ENCODE results near the gene XXYLT1.

XXYLT1 gene

DNA sequence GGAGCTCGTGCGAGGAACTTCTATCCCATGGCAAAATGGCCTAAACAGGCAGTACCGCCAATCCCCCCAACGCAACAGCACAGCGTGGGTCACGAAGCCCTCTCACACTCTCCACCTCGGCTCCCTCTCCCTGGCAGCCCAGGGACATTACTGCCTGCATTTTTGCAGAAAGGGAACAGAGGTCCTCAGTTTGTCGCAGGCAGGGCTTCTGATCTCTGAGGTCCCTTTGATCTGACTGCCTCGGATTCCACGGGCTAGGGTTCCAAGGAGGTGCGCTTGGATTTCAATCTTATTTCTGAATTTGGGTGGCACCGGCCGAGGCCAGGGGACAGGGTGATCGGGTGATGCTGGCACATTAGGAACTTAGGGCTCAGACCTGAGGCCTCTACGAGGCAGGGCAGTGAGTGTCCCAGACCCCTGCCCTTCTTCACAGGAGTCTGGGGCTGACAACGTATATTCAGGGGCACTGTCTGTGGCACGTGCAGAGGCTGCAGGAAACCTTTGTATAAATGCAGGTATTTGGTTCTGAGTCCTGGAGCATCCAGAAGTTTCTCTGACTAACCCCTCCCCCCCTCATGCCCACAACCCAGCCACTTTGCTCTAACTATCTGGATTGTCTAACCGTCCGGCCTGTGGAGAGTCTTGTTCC lies 197.9 kb downstream of the XXYLT1 start:
- DNase-seq: no peak

DNA sequence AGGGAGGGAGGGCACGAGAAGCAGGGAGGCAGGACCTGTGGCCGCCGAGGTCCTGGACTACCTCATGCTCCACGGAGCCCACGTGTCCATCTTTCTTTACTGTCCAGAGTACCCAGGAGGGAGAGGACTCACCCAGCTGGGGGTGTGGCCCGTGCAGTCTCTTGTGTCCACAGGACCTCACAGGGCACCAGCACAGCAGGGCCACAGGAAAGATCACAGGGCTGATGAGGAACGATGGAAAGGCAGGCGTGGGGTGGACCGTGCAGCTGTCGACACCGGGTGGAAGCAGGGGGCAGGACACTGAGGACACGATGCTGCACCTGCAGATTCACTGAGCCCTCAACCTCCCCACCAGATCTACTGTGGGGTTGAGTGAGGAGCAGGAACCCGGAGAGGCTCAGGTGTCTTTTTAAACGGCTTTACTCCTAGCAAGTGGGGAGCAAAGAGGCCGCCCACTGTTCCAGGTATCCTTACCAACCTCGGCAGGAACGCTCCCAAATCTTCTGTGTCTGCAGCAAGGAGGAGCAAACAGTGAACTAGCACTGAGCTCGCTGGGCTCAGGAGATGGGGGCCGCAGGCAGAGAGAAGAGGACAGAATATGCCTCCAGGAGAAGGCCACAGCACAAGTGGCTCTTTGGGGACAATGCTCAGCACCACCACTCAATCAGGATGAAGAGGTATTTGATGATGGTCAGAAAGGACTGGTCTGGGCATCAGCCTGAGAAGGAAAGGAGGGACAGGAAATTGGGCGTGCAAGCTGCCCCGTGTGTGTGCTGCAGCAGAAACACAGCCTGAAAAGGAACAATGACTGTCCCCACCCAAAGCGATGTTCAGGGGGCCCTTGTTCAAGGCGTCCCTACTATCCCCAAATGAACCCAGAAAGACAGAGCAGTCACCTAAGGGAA lies 198.8 kb downstream of the XXYLT1 start:
- DNase-seq: no peak

DNA sequence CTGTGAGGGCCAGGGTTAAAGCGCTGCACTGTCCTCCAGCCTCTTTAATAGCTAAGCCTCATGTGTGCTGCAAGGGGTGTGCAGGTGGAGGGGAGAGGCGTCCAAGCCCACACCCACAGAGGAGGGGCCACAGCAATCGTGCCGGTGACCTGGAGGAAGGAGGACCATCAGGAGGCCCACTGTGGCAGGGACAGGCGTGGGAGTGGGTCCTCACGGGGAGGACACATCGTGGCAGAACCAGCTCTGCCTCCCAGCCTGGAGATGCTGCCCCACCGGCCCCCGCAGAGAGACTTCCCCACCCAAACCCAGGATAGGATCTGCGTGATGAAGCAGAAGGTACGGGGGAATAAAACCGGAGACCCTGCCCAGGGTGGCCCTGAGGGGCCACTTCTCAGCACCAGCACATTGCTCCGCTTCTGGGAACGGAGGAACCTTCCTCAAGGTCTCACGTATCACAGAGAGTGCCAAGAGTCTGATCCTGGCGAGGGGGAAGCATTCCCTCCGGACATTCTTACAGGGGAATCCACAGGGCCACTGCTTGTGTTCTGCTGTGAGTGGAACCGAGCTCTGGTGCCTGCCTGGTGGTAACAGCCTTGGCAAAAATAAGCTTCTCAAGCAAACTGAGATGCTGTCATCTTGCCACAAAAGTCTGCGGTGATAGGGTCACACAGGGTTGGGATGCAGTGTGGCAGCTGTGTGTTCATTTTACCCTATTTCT lies 199.8 kb downstream of the XXYLT1 start:
- DNase-seq: no peak

GRCh38 chr3:195070336-195070735 lies 200.6 kb downstream of the XXYLT1 start:
- no peak for DNase-seq

- DNase-seq: no peak
Observed at GRCh38 chr3:195069501-195070251, 201.3 kb downstream of the XXYLT1 start.

DNA sequence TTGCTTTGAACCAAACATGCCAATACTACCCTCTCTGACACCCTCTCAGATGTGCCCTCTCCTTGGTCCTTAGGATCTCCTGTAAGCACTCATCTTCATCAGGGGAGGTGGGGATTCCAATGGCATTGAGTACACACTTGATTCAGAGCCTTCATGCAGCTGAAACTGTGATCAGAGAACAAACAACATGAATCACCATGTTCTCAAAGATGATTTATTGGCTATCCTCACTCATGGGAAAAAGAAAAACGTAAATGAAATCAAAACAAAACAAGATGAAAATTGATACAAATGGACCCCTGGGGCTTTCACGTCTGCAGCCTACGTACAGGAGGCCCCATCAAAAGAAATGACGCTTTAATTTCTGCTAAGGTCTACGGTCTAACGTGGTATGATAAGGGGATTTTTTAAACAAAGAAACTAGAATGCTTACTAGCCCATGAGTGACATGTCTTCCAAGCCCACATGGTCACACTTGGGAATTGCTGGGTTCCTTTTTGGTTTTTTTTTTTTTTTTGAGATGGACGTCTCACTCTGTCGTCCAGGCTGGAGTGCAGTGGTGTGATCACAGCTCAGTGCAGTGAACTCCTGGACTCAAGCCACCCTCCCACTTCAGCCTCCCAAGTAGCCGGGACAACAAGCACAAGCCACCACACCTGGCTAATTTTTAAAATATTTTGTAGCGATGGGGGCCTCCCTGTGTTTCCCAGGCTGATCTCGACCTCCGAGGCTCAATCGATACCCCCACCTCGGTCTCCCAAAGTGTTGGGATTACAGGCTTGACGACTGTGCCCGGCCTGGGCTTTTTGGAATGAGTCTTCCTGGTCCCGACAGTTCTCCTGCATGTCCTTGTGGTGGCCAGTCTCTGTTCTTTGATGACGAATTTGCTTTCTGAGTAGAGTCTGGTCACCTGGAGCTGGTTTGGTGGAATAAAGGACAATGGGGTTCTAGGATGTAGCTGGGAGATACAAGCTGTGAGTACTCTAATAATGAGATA lies 202.6 kb downstream of the XXYLT1 start:
- DNase-seq: no peak

GRCh38 chr3:195066441-195066841 lies 204.5 kb downstream of the XXYLT1 start:
- no peak for DNase-seq

DNA sequence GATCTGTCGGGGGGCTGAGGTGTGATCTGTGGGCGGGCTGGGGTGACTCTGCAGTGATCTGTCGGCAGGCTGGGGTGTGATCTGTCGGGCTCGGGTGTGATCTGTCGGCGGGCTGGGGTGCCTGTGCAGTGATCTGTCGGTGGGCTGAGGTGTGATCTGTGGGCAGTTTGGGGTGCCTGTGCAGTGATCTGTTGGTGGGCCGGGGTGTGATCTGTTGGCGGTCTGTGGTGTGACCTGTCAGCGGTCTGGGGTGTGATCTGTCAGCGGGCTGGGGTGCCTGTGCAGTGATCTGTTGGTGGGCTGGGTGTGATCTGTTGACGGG lies 205.1 kb downstream of the XXYLT1 start:
- DNase-seq: no peak

- no peak for DNase-seq
Observed at GRCh38 chr3:195065142-195065863, 205.7 kb downstream of the XXYLT1 start.

DNA sequence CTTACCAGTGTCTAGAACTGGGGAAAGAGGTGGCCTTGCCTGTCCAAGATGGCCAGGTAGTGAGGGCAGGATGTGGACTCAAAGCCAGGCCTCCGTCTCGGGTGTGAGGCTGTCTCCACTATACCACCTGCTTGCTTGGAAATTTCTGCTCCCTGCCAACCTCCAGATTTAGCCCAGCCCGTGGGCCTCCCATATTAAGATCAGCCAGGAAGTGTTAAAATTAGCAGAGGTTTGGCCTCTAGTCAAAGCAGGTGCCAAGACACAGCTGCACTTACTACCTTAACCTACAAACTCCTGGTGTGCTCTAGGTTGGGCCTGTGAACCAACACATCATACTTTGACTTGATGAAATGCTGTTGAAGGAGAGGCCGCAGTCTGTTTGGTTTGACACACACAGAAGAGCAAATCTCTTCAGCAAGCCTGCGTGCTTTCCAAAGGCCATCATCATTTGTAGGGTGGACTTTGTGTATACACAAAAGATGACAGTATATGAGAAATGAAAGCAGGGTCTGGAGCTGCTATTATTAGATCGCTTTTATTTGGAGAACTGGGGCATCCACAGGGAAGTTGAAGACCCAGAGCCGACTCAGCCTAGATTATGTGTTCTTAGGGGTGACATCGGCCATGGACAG lies 206.5 kb downstream of the XXYLT1 start:
- DNase-seq: no peak

DNA sequence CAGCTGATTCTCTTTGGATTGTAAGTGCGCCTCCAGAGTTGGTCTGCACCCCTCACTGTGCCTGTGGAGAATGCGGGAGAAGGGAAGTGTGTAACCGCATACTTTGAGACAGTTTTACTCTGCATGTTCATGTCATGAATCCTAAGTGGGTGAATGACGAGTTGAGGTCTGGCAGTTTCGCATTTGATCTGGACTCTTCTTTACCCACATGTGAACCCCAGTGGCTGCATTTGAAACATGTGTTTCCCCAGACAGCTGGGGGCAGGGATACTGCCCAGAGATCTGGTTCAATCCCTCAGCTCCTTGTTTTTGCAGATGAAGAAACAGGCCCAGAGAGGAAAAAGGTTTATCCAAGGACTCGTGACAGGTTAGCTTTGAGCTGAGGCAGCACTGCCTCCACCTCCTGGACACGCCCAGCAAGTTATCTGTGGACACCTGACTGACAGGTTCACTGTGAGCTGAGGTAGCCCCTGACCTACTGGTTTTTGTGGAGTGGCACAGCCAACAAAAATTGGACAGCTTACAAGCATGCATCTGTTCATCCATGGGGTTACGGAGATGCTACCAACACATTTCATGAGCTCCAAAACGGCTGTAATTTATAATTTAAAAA lies 207.3 kb downstream of the XXYLT1 start:
- no peak for DNase-seq

DNA sequence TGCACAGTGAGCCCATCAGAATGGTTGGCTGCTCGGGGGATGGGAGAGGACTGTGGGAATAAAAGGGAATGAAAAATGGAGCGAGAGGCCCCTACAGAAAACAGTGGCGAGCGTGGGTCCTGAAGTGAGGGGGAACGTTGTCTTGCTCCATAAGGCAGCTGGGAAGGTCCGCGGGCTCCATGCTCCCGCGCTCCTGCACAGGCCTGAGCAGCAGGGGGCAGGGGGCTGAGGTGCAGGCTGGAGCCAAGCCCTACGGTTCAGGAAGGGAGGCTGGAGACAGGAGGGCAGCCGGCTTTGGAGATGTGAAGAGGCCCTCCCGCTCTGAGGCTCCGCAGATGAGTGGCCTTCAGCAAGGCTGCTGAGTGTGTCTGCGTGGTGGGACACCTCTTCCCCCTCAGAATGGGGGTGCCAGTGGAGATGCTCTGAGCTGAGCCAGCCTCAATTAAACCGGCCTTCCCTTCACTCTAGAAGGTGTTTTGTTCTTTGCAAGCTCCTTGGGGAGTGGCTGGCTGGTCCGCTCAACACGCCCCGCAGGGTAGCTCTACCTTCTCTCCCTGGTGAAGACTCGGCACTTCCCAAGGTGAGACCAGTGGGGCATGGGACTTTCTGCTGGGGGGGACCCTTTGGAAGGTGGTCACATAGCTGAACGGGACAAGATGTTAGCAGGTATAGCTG lies 208.0 kb downstream of the XXYLT1 start:
- DNase-seq: no peak

GRCh38 chr3:195061756-195062655 lies 209.0 kb downstream of the XXYLT1 start:
- DNase-seq: no peak

DNA sequence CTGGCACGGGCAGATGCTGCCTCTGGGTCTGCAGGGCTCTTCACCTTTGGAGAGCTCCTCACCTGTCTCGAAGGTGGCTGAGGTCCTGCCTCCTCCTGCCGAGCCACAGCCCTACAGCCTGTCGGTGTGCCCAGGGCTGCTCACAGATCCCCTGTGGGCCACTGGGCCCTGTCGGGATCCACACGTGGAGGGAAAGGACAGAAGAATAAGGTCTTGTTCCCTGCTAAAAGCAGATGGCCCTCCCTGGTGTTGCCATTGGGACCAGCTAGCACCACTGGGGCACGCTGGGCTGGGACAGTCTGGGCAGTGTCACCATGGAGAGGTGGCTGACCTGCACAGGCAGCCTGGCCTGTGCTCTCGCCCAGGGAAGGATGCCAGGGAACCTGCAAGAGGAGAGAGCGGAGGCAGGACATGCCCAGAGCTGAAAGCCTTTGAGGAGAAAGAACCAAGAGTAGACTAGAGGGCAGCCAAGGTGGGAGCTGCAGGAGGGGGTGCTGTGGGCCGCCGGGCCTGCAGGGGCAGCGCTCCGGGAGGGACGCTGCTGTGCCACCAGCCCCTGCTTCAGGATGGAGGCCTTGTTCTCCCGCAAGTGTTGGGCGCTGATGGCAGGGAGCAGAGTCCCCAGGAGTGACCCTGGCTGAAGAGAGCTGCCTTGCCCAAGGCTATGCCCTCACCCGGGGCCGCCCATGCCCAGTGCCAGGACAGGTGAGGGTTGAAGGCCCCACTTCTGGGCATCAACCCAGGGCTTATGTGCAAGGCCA lies 210.2 kb downstream of the XXYLT1 start:
- no peak for DNase-seq

DNA sequence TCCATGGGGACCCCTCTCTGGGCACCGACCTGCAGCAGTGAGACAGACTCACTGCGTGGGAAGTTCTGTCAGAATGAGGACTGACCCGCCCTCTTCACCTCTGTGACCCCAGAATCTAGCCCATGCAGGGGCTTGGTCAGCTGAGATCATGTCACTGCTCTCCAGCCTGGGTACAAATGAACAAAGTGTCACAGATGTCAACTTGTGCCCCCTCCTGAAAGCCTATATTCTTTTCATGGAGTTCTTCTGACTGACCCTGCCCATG lies 210.8 kb downstream of the XXYLT1 start:
- no peak for DNase-seq

GRCh38 chr3:195059471-195060216 lies 211.3 kb downstream of the XXYLT1 start:
- no peak for DNase-seq

GRCh38 chr3:195059006-195059350 lies 212.0 kb downstream of the XXYLT1 start:
- no peak for DNase-seq
